HG02571 (cell line): ENCODE data around the gene NUF2.
"Not testable (repeated sequence)": the region's sequence is repeated elsewhere in the genome, so short reads cannot be mapped to it uniquely, and the experiment has no call there.

Experiments
- ATAC-seq: cut with Tn5 transposase; IDR thresholded peaks from one replicate; pipeline ENCODE4 v1.9.1; 2021; ENCODE audit warnings: mild to moderate bottlenecking, moderate library complexity; ENCODE audit not compliant: unreplicated experiment

NUF2 gene

DNA sequence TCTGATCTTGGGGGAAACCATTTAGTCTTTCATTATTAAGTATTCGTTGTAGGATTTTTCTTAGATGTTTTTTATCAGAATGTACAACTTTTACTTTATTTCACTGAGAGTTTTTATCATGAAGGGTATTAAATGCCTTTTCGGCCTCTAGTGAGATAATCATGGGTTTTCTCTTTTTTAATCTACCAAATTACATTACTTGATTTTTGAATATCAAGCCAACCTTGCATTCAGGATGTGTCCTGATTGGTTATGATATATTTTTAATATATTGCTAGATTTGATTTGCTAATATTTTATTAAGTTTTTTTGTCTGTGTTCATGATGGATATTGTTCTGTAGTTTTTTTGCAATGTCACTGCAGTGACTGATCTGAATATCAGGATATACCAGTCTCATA is 9.4 kb downstream of the NUF2 start:
- no peak for ATAC-seq

DNA sequence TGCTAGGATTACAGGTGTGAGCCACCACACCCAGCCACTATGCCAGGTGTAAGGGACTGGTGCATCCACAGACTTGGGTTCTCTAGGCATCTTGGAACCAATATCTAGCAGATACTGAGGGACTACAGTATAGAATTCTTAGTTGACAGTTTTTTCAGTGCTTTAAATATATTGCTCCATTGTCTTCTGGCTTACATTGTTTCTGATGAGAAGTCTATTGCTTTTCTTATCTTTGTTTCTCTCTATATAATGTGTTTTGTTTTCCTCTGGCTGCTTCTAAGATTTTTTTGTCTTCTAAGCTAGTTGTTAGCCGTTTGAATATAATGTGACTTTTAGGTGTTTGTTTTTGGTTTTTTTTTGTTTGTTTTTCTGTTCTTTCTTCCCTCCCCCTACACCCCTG is 13.5 kb downstream of the NUF2 start:
- no peak for ATAC-seq

DNA sequence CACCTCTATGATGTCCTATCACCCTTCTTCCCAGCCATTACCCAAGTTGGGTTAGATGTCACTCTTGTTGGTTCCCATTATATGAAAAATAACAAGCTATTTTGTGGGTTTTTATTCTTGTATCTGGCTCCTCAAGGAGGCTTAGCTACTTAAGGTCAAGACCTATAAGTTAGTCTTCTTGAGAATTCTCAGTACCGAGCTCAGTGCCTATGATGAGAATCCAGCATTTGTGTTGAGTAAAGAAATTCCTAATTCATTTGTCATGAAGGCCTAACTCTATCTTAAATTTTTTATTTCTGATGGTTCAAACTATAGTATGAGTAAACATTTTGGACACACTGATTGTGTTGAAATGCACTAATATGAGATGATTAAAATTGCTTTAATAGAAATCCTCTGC is 15.9 kb downstream of the NUF2 start:
- no peak for ATAC-seq

DNA sequence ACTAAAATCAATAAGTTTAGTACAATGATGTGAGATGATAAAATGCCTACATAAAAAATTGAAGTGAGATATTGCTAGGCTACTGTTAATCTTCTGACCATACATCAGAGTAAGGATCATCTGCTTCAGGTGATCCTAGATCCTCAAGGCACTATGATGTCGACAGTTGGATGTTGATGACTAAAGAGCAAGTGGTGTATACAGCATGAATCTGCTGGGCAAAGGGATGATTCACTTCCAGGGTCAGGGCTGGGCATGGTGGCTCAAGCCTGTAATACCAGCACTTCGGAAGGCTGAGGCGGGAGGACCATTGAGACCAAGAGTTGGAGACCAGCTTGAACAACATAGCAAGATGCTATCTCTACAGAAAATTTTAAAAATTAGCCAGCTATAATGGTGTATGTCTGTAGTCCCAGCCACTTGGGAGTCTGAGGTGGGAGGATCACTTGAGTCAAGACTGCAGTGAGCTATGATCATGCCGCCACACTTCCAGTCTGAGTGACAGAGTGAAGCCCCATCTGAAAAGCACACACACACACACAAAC is 24.6 kb downstream of the NUF2 start:
- ATAC-seq, result no peak

DNA sequence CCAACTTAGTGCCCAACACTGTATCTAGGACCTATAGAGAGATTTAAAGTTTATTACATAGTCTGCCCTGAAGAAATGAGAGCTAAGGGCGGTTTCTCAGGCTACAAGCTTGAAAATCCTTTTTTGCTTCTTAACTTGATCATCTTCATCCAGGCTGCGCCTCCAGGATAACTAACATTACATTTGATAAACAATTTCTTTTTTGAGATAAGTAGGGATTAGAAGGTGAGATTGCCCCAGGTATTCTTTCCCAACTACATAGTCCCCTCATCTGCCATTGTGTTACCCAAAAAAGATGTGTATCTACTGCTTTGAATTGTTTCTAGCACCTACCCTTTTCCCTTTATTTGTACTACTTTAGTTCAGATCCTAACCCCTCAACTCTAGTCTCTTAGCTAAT is 25.4 kb downstream of the NUF2 start:
- no peak for ATAC-seq

- ATAC-seq, result no peak
These were observed 30.2 kb downstream of the NUF2 start for GRCh38 chr1:163351912-163352311.

GRCh38 chr1:163357378-163357777 is 35.6 kb downstream of the NUF2 start:
- ATAC-seq, result no peak

DNA sequence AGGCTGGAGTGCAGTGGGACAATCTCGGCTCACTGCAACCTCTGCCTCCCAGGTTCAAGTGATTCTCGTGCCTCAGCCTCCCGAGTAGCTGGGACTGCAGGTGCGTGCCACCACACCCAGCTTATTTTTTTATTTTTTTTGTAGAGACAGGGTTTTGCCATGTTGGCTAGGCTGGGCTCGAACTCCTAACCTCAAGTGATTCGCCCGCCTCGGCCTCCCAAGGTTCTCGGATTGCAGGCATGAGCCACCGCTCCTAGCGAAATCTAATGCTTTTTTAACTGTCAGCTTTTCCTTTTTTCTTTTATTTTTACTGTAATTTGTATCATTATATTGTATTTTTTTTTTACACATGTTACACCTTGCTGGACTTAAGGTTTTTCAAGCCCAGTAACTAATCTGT is 36.4 kb downstream of the NUF2 start:
- not testable (repeated sequence) for ATAC-seq

DNA sequence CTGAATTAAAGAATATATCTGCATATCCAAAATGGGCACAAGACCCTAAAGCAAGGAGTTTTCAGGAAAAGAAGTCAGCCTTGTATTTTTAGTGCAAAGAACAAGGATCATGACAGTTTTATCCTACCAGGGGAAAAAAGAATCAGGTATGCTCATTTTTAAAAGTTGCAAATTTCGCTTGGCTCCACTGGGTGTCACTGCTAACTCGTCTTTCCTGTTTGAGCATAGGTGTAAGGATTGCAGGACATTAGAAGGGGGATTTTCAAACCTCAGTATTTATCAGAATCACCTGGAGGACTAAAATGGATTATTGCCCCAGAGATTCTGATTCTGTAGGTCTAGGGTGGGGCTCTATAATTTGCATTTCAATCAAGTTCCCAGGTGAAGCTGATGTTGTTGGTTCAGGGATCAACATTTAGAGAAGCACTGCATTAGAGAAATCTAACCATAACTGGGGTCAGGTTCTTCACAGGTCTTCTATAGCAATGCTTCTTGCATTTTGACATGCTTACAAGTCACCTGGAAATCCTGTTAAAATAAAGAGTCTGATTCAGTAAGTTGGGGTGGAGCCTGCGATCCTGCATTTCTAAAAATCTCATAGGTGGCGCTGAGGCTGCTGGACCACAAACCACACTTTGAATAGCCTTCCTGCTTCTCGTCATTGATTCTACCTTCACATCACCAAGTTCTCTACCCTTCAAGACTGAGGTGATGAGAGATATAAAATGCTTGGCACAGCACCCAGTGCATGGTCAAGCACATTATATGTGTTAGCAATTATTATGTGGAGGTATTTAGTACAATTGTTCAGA is 39.6 kb downstream of the NUF2 start:
- no peak for ATAC-seq

DNA sequence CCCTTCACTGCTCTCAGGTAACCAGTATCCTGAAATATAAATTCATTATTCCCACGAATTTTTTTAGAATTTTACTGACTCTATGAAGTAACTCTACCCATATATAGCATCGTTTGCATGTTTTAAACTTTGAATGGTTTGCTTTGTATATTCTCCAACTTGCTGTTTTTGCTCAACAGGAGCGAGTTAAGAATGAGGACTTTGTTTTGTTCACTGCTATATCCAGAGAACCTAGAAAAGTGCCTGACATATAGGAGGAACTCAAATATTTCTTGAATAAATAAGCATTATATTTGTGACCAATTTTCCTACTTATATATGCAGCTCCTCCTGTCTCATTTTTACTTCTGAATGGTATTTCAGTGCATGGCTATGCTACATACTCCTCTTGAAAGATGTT is 43.4 kb downstream of the NUF2 start:
- no peak for ATAC-seq

DNA sequence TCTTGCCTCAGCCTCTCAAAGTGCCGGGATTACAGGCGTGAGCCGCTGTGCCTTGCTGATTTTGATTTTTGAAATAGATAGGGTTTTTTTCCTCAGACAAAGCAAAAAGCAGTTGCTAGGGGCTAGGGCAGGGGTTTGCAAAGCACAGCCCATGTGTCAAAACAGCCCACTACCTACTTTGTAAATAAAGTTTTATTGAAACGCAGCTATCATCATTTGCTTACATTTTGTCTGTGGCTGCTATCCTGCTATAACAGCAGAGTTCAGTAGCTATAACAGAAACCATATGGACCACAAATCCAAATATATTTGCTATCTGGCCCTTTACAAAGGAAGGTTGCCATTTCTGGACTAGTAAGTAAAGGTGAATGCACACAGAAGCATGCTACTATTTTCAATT is 44.8 kb downstream of the NUF2 start:
- ATAC-seq, result no peak

DNA sequence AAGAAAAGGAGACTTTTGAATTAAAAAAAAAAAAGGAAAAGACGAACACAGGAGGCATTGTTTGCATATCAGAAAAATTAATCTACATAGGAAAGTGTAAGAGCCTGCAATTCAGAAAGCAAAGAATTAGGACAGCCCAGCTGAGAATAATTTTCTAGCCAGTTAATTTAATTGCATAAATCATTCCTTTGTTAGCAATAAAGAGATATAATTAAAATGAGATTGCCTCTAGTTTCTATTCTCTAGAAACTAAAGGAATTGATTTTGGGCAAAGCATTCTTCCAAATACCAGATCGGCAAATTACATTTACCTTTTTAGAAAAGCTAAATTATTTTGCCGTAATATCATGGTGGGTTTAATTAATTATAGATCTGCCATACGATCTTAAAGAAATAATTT is 46.0 kb downstream of the NUF2 start:
- ATAC-seq, result no peak

DNA sequence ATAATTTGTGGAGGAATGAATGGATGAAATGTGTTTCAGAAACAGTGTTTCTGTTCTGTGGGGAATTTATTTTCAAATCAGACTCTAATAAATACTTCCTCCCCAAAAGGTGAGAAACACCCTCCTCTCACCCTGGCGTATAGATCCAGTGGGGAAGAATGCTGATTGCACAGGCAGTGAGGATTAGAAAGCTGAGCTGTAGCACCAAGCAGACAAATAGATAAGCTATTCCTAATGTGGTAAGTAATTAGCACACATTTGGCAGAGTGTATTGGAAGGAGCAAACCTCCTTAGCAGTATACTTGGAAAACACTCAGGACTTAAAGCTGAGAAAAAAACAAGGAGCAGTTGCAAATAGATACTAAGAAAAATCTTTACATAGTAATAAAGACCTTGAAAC is 50.8 kb downstream of the NUF2 start:
- no peak for ATAC-seq

GRCh38 chr1:163378554-163378953 is 56.8 kb downstream of the NUF2 start:
- no peak for ATAC-seq

DNA sequence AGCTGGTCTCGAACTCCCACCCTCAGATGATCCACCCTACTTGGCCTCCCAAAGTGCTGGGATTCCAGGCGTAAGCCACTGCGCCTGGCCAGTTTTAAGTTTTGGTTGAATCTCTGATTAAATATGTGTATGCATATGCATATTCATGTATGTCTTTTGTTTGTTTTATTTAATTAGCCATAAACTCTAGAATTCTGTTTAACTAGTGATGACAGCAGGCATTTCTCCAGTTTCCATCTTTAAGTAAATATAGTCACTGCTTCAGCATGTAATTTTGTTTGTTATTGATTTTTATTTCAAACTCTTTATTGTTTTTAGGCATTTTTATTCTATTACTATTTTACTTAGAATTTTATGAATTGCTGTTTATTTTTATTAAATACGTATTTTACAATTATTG is 58.0 kb downstream of the NUF2 start:
- no peak for ATAC-seq

DNA sequence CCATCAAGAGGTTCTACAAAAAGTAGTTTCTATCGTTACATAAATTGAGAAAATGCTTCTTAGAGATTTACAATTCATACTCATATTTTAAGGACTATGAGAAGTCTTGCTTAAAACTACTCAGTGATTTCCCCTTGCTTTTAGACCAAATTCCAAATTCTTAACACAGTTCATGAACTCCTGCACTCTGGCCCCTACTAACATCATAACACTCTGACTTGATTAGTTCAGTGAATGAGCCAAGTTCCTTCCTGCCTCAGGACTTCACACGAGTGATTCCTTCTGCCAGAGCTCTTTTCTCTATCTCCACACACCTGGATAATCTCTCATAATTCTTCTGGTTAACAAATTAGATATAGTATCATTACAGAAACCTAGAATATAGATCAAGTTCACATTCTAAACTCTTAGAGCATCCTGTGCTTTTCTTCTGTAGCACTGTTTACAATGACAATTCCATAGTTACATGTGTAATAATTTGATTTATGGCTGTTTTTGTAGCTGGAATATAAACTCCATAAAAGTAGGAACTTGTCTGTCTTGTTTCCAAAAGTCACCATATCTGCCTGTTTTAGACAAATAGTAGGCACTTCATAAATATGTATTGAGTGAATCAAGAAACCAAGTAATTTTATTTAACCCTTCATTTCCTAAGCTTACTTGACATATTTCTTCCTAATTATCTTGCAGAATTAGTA is 59.9 kb downstream of the NUF2 start:
- ATAC-seq, result no peak

- ATAC-seq, result no peak
These were observed 60.6 kb downstream of the NUF2 start for GRCh38 chr1:163382395-163382794.

DNA sequence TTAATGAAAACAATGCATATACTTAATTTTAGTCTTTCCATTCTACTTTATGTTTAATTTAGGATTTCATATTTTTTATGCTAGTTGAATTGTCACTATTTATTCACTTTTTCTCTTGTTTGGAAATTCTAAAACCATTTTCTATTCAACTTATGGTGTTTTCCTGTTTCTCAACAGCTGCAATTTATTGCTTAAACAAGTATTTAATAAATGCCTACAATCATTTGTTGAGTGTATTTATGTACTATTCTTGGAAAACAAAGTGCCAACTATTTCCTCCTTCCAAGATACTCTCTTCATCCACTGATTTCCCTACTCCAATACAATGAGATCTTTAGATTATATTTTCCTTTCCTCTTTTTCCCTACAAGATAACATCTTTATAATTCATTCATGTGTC is 65.4 kb downstream of the NUF2 start:
- ATAC-seq, result no peak

DNA sequence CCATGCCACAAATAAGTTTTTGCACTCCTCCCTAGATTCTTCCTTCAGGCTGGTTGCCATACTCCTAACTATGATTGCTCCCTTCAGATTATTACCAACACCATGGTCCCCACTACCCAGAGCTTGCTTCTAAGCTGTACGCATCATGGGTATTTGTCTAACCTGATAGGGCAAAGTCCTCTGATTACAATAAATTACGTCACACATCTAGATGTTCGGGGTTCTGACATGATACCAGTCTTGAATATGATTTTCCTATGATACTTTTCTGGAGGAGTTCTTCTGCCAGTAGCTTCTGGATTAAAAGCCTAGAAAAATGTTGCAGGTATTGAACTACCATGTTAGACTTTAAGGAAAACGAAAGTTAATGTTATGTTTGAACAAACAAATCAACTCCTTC is 67.2 kb downstream of the NUF2 start:
- ATAC-seq, result no peak

DNA sequence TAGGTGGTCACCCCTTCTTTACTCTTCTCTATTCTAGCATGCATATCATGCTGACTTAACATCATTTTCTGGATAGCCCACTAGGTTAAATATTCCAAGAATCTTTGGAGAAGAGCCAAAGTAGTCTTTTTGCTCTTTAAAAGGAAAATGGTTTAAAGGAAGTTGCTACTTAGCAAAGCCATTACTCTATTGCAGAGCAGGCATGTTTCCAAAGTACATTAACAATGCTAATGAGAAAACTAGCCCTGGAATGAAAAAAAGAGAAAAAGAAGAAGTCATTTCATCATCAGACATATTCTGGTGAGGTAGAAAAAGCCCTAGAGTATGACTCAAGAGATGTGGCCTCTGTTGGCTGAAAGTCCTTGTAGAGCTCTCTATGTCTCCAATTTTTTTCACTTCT is 74.0 kb downstream of the NUF2 start:
- ATAC-seq, result no peak

DNA sequence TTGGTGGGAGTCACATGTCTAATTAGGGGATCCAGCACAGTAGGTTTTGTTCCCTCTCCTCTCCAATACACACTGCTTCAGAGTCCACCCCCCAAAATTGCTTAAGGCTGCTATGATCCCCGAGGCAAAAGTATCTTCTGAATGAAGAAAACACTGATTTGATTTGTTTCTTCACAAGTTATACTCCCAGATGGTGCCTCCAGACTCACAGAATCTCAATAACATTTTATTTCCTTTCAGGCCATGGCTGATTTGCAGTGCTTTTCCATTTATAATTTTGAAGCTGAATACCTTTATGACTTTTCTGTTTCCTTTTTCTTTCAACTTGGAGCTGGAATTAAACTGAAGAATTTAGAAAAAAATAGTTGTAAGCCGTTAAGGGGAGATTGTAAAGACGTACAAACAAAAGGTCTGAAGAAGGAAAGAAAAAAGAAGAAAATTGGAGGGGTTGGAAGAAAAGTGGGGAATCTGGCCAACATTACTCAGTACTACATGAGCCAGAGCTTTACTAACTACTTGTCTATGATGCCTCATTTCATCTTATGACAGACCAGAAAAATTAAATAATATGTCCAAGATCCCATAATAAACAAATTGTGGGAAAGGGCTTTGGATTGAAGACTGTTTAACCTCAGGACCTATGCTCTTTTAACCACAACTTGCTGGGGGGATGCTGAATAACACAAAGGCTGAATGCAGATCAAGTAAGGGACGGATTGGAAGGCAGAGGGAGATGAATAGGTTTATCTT is 75.9 kb downstream of the NUF2 start:
- no peak for ATAC-seq

DNA sequence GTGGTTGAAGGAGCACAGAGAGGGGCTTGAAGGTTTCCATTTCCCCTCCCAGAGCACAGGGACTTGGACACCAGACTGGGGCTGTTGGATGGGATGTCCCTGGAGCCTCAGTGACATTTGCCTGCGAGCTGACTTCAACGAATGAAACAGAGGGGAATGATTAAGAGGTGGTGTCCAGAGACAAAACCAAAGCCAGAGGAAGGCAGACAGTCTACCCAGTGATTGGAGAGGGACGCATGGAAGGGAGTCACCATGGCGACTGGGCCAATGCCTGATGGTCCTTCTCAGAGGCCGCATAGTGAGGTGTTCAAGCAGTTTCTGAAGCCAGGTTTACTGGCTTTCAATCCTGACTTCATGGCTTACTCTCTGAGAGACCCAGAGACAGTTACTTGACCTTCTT is 77.2 kb downstream of the NUF2 start:
- no peak for ATAC-seq
